DMS53 treated with DMSO at 0.1 percent for 48 hours (cell line): ENCODE results near the gene SH2B3.

Experiments
- DNase-seq: peaks from one replicate; lab custom pipeline; 2025; ENCODE audit not compliant: unreplicated experiment; lab: John Stamatoyannopoulos, UW

Gene SH2B3

GRCh38 chr12:111427417-111428074 is 21.8 kb downstream of the SH2B3 start:
- no peak for DNase-seq

GRCh38 chr12:111428081-111428727 is 22.5 kb downstream of the SH2B3 start:
- DNase-seq: no peak

GRCh38 chr12:111428728-111429175 is 23.0 kb downstream of the SH2B3 start:
- DNase-seq: no peak

- no peak for DNase-seq
These were observed 24.2 kb downstream of the SH2B3 start for GRCh38 chr12:111429828-111430432.

- DNase-seq: no peak
These were observed 25.0 kb downstream of the SH2B3 start for GRCh38 chr12:111430433-111431353.

GRCh38 chr12:111431772-111432171 is 26.0 kb downstream of the SH2B3 start:
- DNase-seq: no peak

GRCh38 chr12:111434049-111434448 is 28.3 kb downstream of the SH2B3 start:
- DNase-seq: no peak

- DNase-seq: peak; percentile 11
These were observed 29.1 kb downstream of the SH2B3 start for GRCh38 chr12:111434680-111435338.

GRCh38 chr12:111435661-111436201 is 30.0 kb downstream of the SH2B3 start:
- DNase-seq: no peak

GRCh38 chr12:111436266-111436665 is 30.5 kb downstream of the SH2B3 start:
- no peak for DNase-seq

GRCh38 chr12:111436811-111437210 is 31.1 kb downstream of the SH2B3 start:
- DNase-seq: no peak

- DNase-seq: no peak
These were observed 32.2 kb downstream of the SH2B3 start for GRCh38 chr12:111437816-111438454.

GRCh38 chr12:111438481-111438880 is 32.8 kb downstream of the SH2B3 start:
- DNase-seq: no peak

GRCh38 chr12:111439657-111440151 is 34.0 kb downstream of the SH2B3 start:
- no peak for DNase-seq

- DNase-seq: no peak
These were observed 34.4 kb downstream of the SH2B3 start for GRCh38 chr12:111440152-111440551.

- no peak for DNase-seq
These were observed 34.9 kb downstream of the SH2B3 start for GRCh38 chr12:111440631-111441030.

- no peak for DNase-seq
These were observed 35.6 kb downstream of the SH2B3 start for GRCh38 chr12:111441107-111441928.

- DNase-seq: no peak
These were observed 36.8 kb downstream of the SH2B3 start for GRCh38 chr12:111442301-111443045.
